Activated naive CD4-positive, alpha-beta T cell treated with anti-CD3 and anti-CD28 coated beads, Interleukin-2, amount 10 ng/mL, durations not matched to agents 7 days and 5 days (primary cell): Measurements from ENCODE around the gene EN1.

Experiments used
- CTCF ChIA-PET: fragments of 350-600 bp; sonication (Branson Sonifier 250); formaldehyde crosslinking; loops from one replicate; lab custom pipeline; 2021; ENCODE audit warnings: antibody characterized with exemption; lab: Charles Lee
- DNase-seq: peaks from one replicate; pipeline ENCODE4 v3.0.0-alpha.2; 2020
- H3K27ac Mint-ChIP-seq: one replicate; pipeline ENCODE4 v1.8.0; 2021; ENCODE audit warnings: mild to moderate bottlenecking, moderate library complexity, mixed read lengths
- H3K27me3 Mint-ChIP-seq: one replicate; pipeline ENCODE4 v1.8.0; 2021; ENCODE audit warnings: mild to moderate bottlenecking, mixed read lengths
- H3K36me3 Mint-ChIP-seq: one replicate; pipeline ENCODE4 v1.8.0; 2021; ENCODE audit warnings: mixed read lengths
- H3K4me1 Mint-ChIP-seq: one replicate; pipeline ENCODE4 v1.8.0; 2021; ENCODE audit warnings: mixed read lengths
- H3K4me3 Mint-ChIP-seq: one replicate; pipeline ENCODE4 v1.8.0; 2021; ENCODE audit warnings: mild to moderate bottlenecking, moderate library complexity, mixed read lengths
- H3K9me3 Mint-ChIP-seq: one replicate; pipeline ENCODE4 v1.8.0; 2021; ENCODE audit warnings: mixed read lengths

The EN1 gene

GRCh38 chr2:118846953-118847761 is at the start of gene EN1:
Gene EN1 (minus strand): TSS chr2:118847648. CDS start chr2:118847167, 481 bp downstream.
- no peak for DNase-seq
- Mint-ChIP-seq H3K36me3 (peaks cover 8% of the 10 kb centered on the region), H3K27ac (peak within 1 kb of the TSS; percentile 75), H3K4me3 (peak within 1 kb of the TSS; percentile 43), H3K9me3 (peaks cover 2% of the 10 kb centered on the region), H3K4me1 (peaks cover 15% of the 10 kb centered on the region), H3K27me3 (peaks cover 100% of the 10 kb centered on the region)
- CTCF ChIA-PET, result interaction anchor here (1.3 kb wide), 1 partner anchor 8 kb away, joined by 3 read pairs; no protein-coding TSS in a partner anchor

GRCh38 chr2:118893100-118893499 is 45.7 kb upstream of the EN1 start:
- Mint-ChIP-seq H3K4me1 (no peaks in the 10 kb centered on the region), H3K36me3 (no peaks in the 10 kb centered on the region), H3K27me3 (no peaks in the 10 kb centered on the region), H3K27ac (no peak overlapping the region), H3K9me3 (peaks cover 8% of the 10 kb centered on the region), H3K4me3 (no peak overlapping the region)
- DNase-seq, result no peak
- CTCF ChIA-PET, result no interaction called here

GRCh38 chr2:118889995-118890394 is 42.5 kb upstream of the EN1 start:
- no peaks in the 10 kb centered on the region for H3K36me3 Mint-ChIP-seq
- CTCF ChIA-PET, result no interaction called here
- peaks cover 8% of the 10 kb centered on the region for H3K9me3 Mint-ChIP-seq
- DNase-seq, result no peak
- H3K4me3 Mint-ChIP-seq, result no peak overlapping the region
- H3K4me1 Mint-ChIP-seq, result no peaks in the 10 kb centered on the region
- no peaks in the 10 kb centered on the region for H3K27me3 Mint-ChIP-seq
- H3K27ac Mint-ChIP-seq, result no peak overlapping the region

GRCh38 chr2:118883792-118884191 is 36.3 kb upstream of the EN1 start:
- Mint-ChIP-seq H3K36me3 (no peaks in the 10 kb centered on the region), H3K4me3 (no peak overlapping the region)
- no peak for DNase-seq

GRCh38 chr2:118882693-118883336 is 35.4 kb upstream of the EN1 start:
- DNase-seq, result peak; percentile 65
- CTCF ChIA-PET, result interaction anchor here (1.0 to 4.5 kb wide), 8 partner anchors 11 to 594 kb away, joined by 3 to 49 read pairs (median 8); no protein-coding TSS in a partner anchor
- Mint-ChIP-seq H3K27me3 (peaks cover 22% of the 10 kb centered on the region), H3K4me3 (no peak overlapping the region), H3K4me1 (peaks cover 4% of the 10 kb centered on the region), H3K27ac (no peak overlapping the region), H3K9me3 (no peaks in the 10 kb centered on the region), H3K36me3 (no peaks in the 10 kb centered on the region)

More at GRCh38 chr2:118883792-118884191, 36.3 kb upstream of the EN1 start:
- Mint-ChIP-seq H3K27me3 (peaks cover 15% of the 10 kb centered on the region), H3K9me3 (no peaks in the 10 kb centered on the region), H3K27ac (no peak overlapping the region), H3K4me1 (peaks cover 4% of the 10 kb centered on the region)
- CTCF ChIA-PET, result interaction anchor here (1.1 to 4.5 kb wide), 5 partner anchors 144 to 593 kb away, joined by 3 to 49 read pairs (median 4); no protein-coding TSS in a partner anchor

- Mint-ChIP-seq H3K4me3 (no peak overlapping the region), H3K27me3 (peaks cover 22% of the 10 kb centered on the region), H3K4me1 (peaks cover 4% of the 10 kb centered on the region), H3K36me3 (no peaks in the 10 kb centered on the region), H3K9me3 (no peaks in the 10 kb centered on the region), H3K27ac (no peak overlapping the region)
- DNase-seq, result peak; percentile 71
- CTCF ChIA-PET, result interaction anchor here (0.6 to 4.5 kb wide), 25 partner anchors 10 to 835 kb away, joined by 3 to 49 read pairs (median 4); no protein-coding TSS in a partner anchor
These were observed 34.2 kb upstream of the EN1 start for GRCh38 chr2:118881490-118882129.

GRCh38 chr2:118880501-118880900 is 33.1 kb upstream of the EN1 start:
- Mint-ChIP-seq H3K4me3 (no peak overlapping the region), H3K27me3 (peaks cover 22% of the 10 kb centered on the region), H3K4me1 (peaks cover 4% of the 10 kb centered on the region), H3K36me3 (no peaks in the 10 kb centered on the region), H3K9me3 (no peaks in the 10 kb centered on the region), H3K27ac (no peak overlapping the region)
- DNase-seq, result no peak
- CTCF ChIA-PET, result interaction anchor here (0.7 to 4.5 kb wide), 7 partner anchors 8 to 919 kb away, joined by 3 to 49 read pairs (median 8); no protein-coding TSS in a partner anchor

GRCh38 chr2:118878531-118879149 is 31.2 kb upstream of the EN1 start:
- no peak for DNase-seq
- H3K36me3 Mint-ChIP-seq, result no peaks in the 10 kb centered on the region
- no peaks in the 10 kb centered on the region for H3K9me3 Mint-ChIP-seq
- H3K27ac Mint-ChIP-seq, result no peak overlapping the region
- CTCF ChIA-PET, result no interaction called here
- no peak overlapping the region for H3K4me3 Mint-ChIP-seq
- peaks cover 27% of the 10 kb centered on the region for H3K27me3 Mint-ChIP-seq
- peaks cover 4% of the 10 kb centered on the region for H3K4me1 Mint-ChIP-seq

GRCh38 chr2:118875318-118875717 is 27.9 kb upstream of the EN1 start:
- H3K36me3 Mint-ChIP-seq, result no peaks in the 10 kb centered on the region
- CTCF ChIA-PET, result no interaction called here
- no peaks in the 10 kb centered on the region for H3K4me1 Mint-ChIP-seq
- peaks cover 23% of the 10 kb centered on the region for H3K27me3 Mint-ChIP-seq
- no peak for DNase-seq
- H3K4me3 Mint-ChIP-seq, result no peak overlapping the region
- no peak overlapping the region for H3K27ac Mint-ChIP-seq
- no peaks in the 10 kb centered on the region for H3K9me3 Mint-ChIP-seq

GRCh38 chr2:118874324-118874723 is 26.9 kb upstream of the EN1 start:
- CTCF ChIA-PET, result interaction anchor here (4.5 kb wide), 1 partner anchor 7 kb away, joined by 21 read pairs; no protein-coding TSS in a partner anchor
- no peak overlapping the region for H3K27ac Mint-ChIP-seq
- no peaks in the 10 kb centered on the region for H3K9me3 Mint-ChIP-seq
- no peaks in the 10 kb centered on the region for H3K36me3 Mint-ChIP-seq
- H3K4me3 Mint-ChIP-seq, result no peak overlapping the region
- no peak for DNase-seq
- no peaks in the 10 kb centered on the region for H3K4me1 Mint-ChIP-seq
- peaks cover 17% of the 10 kb centered on the region for H3K27me3 Mint-ChIP-seq

GRCh38 chr2:118865106-118865505 is 17.7 kb upstream of the EN1 start:
- no peak overlapping the region for H3K4me3 Mint-ChIP-seq
- no peak overlapping the region for H3K27ac Mint-ChIP-seq
- no peaks in the 10 kb centered on the region for H3K4me1 Mint-ChIP-seq
- no peak for DNase-seq
- CTCF ChIA-PET, result no interaction called here
- peaks cover 36% of the 10 kb centered on the region for H3K27me3 Mint-ChIP-seq
- no peaks in the 10 kb centered on the region for H3K9me3 Mint-ChIP-seq
- no peaks in the 10 kb centered on the region for H3K36me3 Mint-ChIP-seq

- DNase-seq, result no peak
- H3K4me1 Mint-ChIP-seq, result no peaks in the 10 kb centered on the region
- H3K36me3 Mint-ChIP-seq, result no peaks in the 10 kb centered on the region
- no peak overlapping the region for H3K4me3 Mint-ChIP-seq
- no peak overlapping the region for H3K27ac Mint-ChIP-seq
- CTCF ChIA-PET, result interaction anchor here (1.4 kb wide), 1 partner anchor 676 kb away, joined by 3 read pairs; no protein-coding TSS in a partner anchor
- peaks cover 45% of the 10 kb centered on the region for H3K27me3 Mint-ChIP-seq
- no peaks in the 10 kb centered on the region for H3K9me3 Mint-ChIP-seq
These were observed 16.8 kb upstream of the EN1 start for GRCh38 chr2:118864207-118864606.

GRCh38 chr2:118861731-118862130 is 14.3 kb upstream of the EN1 start:
- DNase-seq, result no peak
- Mint-ChIP-seq H3K27me3 (peaks cover 69% of the 10 kb centered on the region), H3K4me1 (no peaks in the 10 kb centered on the region), H3K9me3 (no peaks in the 10 kb centered on the region), H3K4me3 (no peak overlapping the region), H3K36me3 (peaks cover 2% of the 10 kb centered on the region), H3K27ac (no peak overlapping the region)
- CTCF ChIA-PET, result interaction anchor here (1.9 kb wide), 1 partner anchor 640 kb away, joined by 6 read pairs; no protein-coding TSS in a partner anchor
